HepG2 (cell line): Measurements from ENCODE around the gene SAPCD1. TPM values are rescaled to one million over a fixed set of nuclear protein-coding genes. Genes with fewer than 3 reads are reported as not detected.

Source experiments
- ATF5 ChIP-seq: sonication (generic); formaldehyde crosslinking; IDR thresholded peaks from 2 replicates; pipeline ENCODE4 v1.4.0; 2020; ENCODE audit warnings: mild to moderate bottlenecking, low read depth, missing genetic modification reagents
- EEA1 ChIP-seq: sonication (generic); formaldehyde crosslinking; IDR thresholded peaks from 2 replicates; pipeline ENCODE4 v1.5.1; 2020; ENCODE audit warnings: mild to moderate bottlenecking, missing genetic modification reagents, borderline replicate concordance
- GATA4 ChIP-seq: sonication (generic); IDR thresholded peaks from 2 replicates; pipeline ENCODE4 v1.6.1; 2016; ENCODE audit warnings: antibody characterized with exemption, low read depth, borderline replicate concordance
- GLMP ChIP-seq: sonication (generic); formaldehyde crosslinking; IDR thresholded peaks from 2 replicates; pipeline ENCODE4 v1.9.0; 2021; ENCODE audit warnings: missing genetic modification reagents, mild to moderate bottlenecking, borderline replicate concordance
- GPBP1L1 ChIP-seq: sonication (generic); formaldehyde crosslinking; IDR thresholded peaks from 2 replicates; pipeline ENCODE4 v1.5.0; 2020; ENCODE audit warnings: mild to moderate bottlenecking, missing genetic modification reagents
- HNRNPH1 ChIP-seq: fragments of 200-400 bp; formaldehyde crosslinking; optimal IDR thresholded peaks from 2 replicates; pipeline ENCODE3; 2017; ENCODE audit warnings: mild to moderate bottlenecking, low read depth, low read length
- MLXIP ChIP-seq: sonication (generic); formaldehyde crosslinking; IDR thresholded peaks from 2 replicates; pipeline ENCODE4 v1.9.0; 2021; ENCODE audit warnings: missing genetic modification reagents, borderline replicate concordance
- MTERF4 ChIP-seq: sonication (generic); formaldehyde crosslinking; IDR thresholded peaks from 2 replicates; pipeline ENCODE4 v1.8.0; 2023; ENCODE audit warnings: mild to moderate bottlenecking, missing genetic modification reagents
- RBM22 ChIP-seq: fragments of 200-400 bp; formaldehyde crosslinking; optimal IDR thresholded peaks from 2 replicates; pipeline ENCODE3; 2017; ENCODE audit warnings: mild to moderate bottlenecking, low read length, moderate library complexity
- RXRB ChIP-seq: IDR thresholded peaks from 2 replicates; pipeline ENCODE4 v1.6.1; 2016; ENCODE audit warnings: borderline replicate concordance, missing genetic modification reagents, missing compliant biosample characterization
- SMARCC2 ChIP-seq: fragments of 450-650 bp; IDR thresholded peaks from 2 replicates; pipeline ENCODE4 v1.6.1; 2017; ENCODE audit warnings: antibody characterized with exemption, mild to moderate bottlenecking
- SP2 ChIP-seq: sonication (generic); formaldehyde crosslinking; IDR thresholded peaks from 2 replicates; pipeline ENCODE4 v1.5.1; 2020; ENCODE audit warnings: mild to moderate bottlenecking, missing genetic modification reagents
- TEAD3 ChIP-seq: optimal IDR thresholded peaks from 2 replicates; pipeline ENCODE3; 2016; ENCODE audit warnings: borderline replicate concordance
- TRAFD1 ChIP-seq: sonication (generic); formaldehyde crosslinking; IDR thresholded peaks from 2 replicates; pipeline ENCODE4 v1.5.1; 2020; ENCODE audit warnings: missing genetic modification reagents, mild to moderate bottlenecking, borderline replicate concordance
- U2AF1 ChIP-seq: fragments of 200-400 bp; formaldehyde crosslinking; optimal IDR thresholded peaks from 2 replicates; pipeline ENCODE3; 2017; ENCODE audit warnings: mild to moderate bottlenecking, low read depth, low read length
- ZFP1 ChIP-seq: IDR thresholded peaks from 2 replicates; pipeline ENCODE4 v1.6.1; 2016
- ZNF547 ChIP-seq: sonication (generic); formaldehyde crosslinking; IDR thresholded peaks from 2 replicates; pipeline ENCODE4 v1.5.1; 2020; ENCODE audit warnings: mild to moderate bottlenecking, missing genetic modification reagents
- ZNF629 ChIP-seq: sonication (generic); formaldehyde crosslinking; conservative IDR thresholded peaks from 2 replicates; pipeline ENCODE4 v1.5.0; 2020; ENCODE audit warnings: missing genetic modification reagents
- ZNF772 ChIP-seq: sonication (generic); formaldehyde crosslinking; IDR thresholded peaks from 2 replicates; pipeline ENCODE4 v1.5.0; 2020; ENCODE audit warnings: mild to moderate bottlenecking, missing genetic modification reagents
- polyA plus RNA-seq, 8 experiments: library from polyadenylated mRNA; depleted of rRNA in 3 of 8; stranded (reverse) in 7 of 8; unstranded in 1 of 8; fragments of >200 nt; fragmentation: Illumina TruSeq in 4 of 8; extraction: Trizol in 4 of 8; gene quantifications; 2 replicates each; pipeline versions ENCODE4 v1.2.1 to v1.2.3, GENCODE V29; 2011 to 2016; ENCODE audit warnings: low read depth in 4 of 8, missing spikeins in 1 of 8, mixed read lengths in 1 of 8; ENCODE audit not compliant: insufficient read depth in 1 of 8
- total RNA-seq, 5 experiments: library from RNA; depleted of rRNA; stranded (reverse); fragments of >200 nt; fragmentation: Illumina TruSeq; extraction: Trizol; gene quantifications; 2 replicates each; pipeline ENCODE4 v1.2.3, GENCODE V29; 2016; ENCODE audit warnings: low read depth in 1 of 5

Gene SAPCD1
- total and polyA plus RNA-seq, 2 of the 13 experiments (the other 11 are each of a cell fraction or from before 2014, with no cell fraction given) = 2.5 to 3.9 TPM

GRCh38 chr6:31776989-31777666 is 14.7 kb downstream of the SAPCD1 start, which contains the start of gene VWA7 (continued):
- TF ChIP-seq SMARCC2 (no peak), TEAD3 (CRISPR knock-in tag) (peak; percentile 57), MLXIP (CRISPR knock-in tag) (no peak), GLMP (CRISPR knock-in tag) (no peak), ZNF772 (peak; percentile 83), ZFP1 (CRISPR knock-in tag) (peak; percentile 70; the same call in 1 of the 2 replicates), MTERF4 (CRISPR knock-in tag) (no peak), SP2 (CRISPR knock-in tag) (0 out of 2 replicates have a peak, but pooled peaks have one; percentile 19), RXRB (CRISPR knock-in tag) (peak; percentile 81; the same call in 1 of the 2 replicates), TRAFD1 (CRISPR knock-in tag) (no peak), U2AF1 (no peak), ZNF547 (CRISPR knock-in tag) (no peak), ZNF629 (no peak), ATF5 (CRISPR knock-in tag) (no peak), GATA4 (0 out of 2 replicates have a peak, but pooled peaks have one; percentile 18), EEA1 (no peak), HNRNPH1 (peak; percentile 40), RBM22 (peak; percentile 98), GPBP1L1 (CRISPR knock-in tag) (no peak)
